ENCODE measurements around the gene BICD1.

DNA sequence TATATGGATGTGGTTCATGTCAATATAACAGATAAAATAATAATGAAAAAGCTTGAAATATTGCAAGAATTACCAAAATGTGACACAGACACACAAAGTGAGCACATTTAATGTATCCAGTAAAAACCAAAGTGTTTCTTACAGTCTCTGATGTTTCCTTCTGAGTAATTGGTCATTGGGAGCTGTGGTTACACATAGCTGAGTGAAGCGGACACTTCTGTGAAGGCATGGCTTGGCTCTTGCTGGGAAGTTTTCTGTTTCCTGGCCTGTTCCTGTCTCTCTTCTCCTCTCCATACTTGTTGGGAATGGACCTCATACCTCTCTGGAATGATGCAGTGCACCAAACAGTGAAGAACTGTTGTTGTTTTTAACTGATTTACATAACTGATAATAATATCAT lies 117.3 kb downstream of the BICD1 start:
- TF ChIP-seq, protein P1, sequence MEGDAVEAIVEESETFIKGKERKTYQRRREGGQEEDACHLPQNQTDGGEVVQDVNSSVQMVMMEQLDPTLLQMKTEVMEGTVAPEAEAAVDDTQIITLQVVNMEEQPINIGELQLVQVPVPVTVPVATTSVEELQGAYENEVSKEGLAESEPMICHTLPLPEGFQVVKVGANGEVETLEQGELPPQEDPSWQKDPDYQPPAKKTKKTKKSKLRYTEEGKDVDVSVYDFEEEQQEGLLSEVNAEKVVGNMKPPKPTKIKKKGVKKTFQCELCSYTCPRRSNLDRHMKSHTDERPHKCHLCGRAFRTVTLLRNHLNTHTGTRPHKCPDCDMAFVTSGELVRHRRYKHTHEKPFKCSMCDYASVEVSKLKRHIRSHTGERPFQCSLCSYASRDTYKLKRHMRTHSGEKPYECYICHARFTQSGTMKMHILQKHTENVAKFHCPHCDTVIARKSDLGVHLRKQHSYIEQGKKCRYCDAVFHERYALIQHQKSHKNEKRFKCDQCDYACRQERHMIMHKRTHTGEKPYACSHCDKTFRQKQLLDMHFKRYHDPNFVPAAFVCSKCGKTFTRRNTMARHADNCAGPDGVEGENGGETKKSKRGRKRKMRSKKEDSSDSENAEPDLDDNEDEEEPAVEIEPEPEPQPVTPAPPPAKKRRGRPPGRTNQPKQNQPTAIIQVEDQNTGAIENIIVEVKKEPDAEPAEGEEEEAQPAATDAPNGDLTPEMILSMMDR (IDR thresholded peaks at IDR 0.05 in 8 of 11, conservative IDR thresholded peaks at IDR 0.05 in 3 of 11), result no peak
- TF ChIP-seq POLR2A (IDR thresholded peaks at IDR 0.05), result no peak

Data from spleen (tissue), 7 donors.